Esophagus squamous epithelium (tissue), 4 donors: ENCODE measurements around the gene MFN1.

Source experiments
- POLR2A ChIP-seq, 4 donors: fragments of 450-650 bp; IDR thresholded peaks; one replicate each; pipeline ENCODE4 v1.6.1; 2017; ENCODE audit warnings: antibody characterized with exemption in 4 of 4, mild to moderate bottlenecking in 4 of 4, moderate library complexity in 3 of 4
- TF ChIP-seq, protein P1 (sequence below), 6 experiments: fragments of 450-650 bp in 4 of 6; fragments of 200-600 bp in 2 of 6; sonication (generic) in 2 of 6; IDR thresholded peaks; one replicate each; pipeline ENCODE4 v1.5.1; 2016 to 2019; ENCODE audit warnings: antibody characterized with exemption in 6 of 6, mild to moderate bottlenecking in 4 of 6, moderate library complexity in 4 of 6

DNA sequence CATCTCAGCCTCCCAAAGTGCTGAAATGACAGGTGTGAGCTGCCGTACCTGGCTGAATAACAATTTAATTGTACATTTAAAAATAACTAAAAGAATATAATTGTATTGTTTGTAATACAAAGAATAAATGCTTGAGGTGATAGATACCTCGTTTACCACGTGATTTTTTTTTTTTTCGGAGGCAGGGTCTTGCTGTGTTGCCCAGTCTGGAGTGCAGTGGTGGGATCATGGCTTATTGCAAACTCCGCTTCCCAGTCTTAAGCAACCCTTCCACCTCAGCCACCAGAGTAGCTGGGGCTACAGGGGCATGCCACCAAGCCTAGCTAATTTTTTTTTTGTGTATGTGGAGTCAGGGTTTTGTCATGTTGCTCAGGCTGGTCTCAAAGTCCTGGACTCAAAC is 15.8 kb downstream of the MFN1 start:
- TF ChIP-seq, protein P1, sequence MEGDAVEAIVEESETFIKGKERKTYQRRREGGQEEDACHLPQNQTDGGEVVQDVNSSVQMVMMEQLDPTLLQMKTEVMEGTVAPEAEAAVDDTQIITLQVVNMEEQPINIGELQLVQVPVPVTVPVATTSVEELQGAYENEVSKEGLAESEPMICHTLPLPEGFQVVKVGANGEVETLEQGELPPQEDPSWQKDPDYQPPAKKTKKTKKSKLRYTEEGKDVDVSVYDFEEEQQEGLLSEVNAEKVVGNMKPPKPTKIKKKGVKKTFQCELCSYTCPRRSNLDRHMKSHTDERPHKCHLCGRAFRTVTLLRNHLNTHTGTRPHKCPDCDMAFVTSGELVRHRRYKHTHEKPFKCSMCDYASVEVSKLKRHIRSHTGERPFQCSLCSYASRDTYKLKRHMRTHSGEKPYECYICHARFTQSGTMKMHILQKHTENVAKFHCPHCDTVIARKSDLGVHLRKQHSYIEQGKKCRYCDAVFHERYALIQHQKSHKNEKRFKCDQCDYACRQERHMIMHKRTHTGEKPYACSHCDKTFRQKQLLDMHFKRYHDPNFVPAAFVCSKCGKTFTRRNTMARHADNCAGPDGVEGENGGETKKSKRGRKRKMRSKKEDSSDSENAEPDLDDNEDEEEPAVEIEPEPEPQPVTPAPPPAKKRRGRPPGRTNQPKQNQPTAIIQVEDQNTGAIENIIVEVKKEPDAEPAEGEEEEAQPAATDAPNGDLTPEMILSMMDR (IDR thresholded peaks at IDR 0.05) = no peak
- no peak for TF ChIP-seq POLR2A (IDR thresholded peaks at IDR 0.05)
